Retinal pigment epithelial cell (primary cell): ENCODE data around the gene ATF2.

Experiments used
- DNase-seq: peaks from one replicate; pipeline ENCODE4 v3.0.0-alpha.2; 2010; ENCODE audit warnings: low read depth
- H3K4me3 ChIP-seq: 2 replicates; pipeline ENCODE4 v1.5.1; 2011; ENCODE audit warnings: mild to moderate bottlenecking, low read length, control low read depth, moderate library complexity
- CTCF ChIP-seq: conservative IDR thresholded peaks from 2 replicates; pipeline ENCODE4 v1.5.1; 2011; ENCODE audit warnings: low read depth, low read length, control low read depth, inconsistent platforms

ATF2 gene

GRCh38 chr2:175030380-175031271 lies 137.4 kb downstream of the ATF2 start:
- no peak overlapping the region for H3K4me3 ChIP-seq
- TF ChIP-seq CTCF: peak; percentile 45
- DNase-seq: no peak

GRCh38 chr2:175027755-175028154 lies 140.2 kb downstream of the ATF2 start:
- no peak overlapping the region for H3K4me3 ChIP-seq
- no peak for TF ChIP-seq CTCF
- DNase-seq: no peak

DNA sequence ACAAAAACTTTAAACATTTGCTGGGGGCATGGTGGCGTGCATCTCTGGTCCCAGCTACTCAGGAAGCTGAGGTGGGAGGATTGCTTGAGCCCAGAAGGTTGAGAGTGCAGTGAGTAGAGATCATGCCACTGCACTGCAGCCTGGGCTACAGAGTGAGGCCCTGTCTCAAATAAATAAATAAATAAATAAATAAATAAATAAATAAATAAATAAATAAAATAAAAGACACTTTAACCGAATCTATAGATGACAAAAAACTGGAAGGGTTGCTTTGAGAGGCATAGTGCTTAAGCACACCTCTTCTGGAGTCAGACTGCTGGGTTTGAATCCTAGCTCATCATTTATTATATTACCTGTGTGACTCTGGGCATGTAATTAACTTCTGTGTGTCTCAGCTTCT lies 141.6 kb downstream of the ATF2 start:
- DNase-seq: no peak
- TF ChIP-seq CTCF: no peak

GRCh38 chr2:175025946-175026345 lies 142.1 kb downstream of the ATF2 start:
- no peak overlapping the region for H3K4me3 ChIP-seq
- no peak for TF ChIP-seq CTCF
- no peak for DNase-seq

More for the DNA sequence above, 141.6 kb downstream of the ATF2 start:
- no peak overlapping the region for H3K4me3 ChIP-seq

- H3K4me3 ChIP-seq: no peak overlapping the region
- DNase-seq: no peak
- no peak for TF ChIP-seq CTCF
Observed at GRCh38 chr2:175025233-175025632, 142.8 kb downstream of the ATF2 start.

GRCh38 chr2:175022923-175023322 lies 145.1 kb downstream of the ATF2 start:
- TF ChIP-seq CTCF: no peak
- no peak overlapping the region for H3K4me3 ChIP-seq
- DNase-seq: no peak
